H9 (cell line): Measurements from ENCODE around the gene GAP43. TPM values are rescaled to one million over a fixed set of nuclear protein-coding genes. Genes with fewer than 3 reads are reported as not detected.

Experiments used
- DNase-seq: peaks from one replicate; pipeline ENCODE4 v3.0.0-alpha.2; 2017
- H2AFZ ChIP-seq: one replicate; pipeline ENCODE4 v1.6.1; 2013; ENCODE audit warnings: mild to moderate bottlenecking, low read length, control low read depth, moderate library complexity
- H2AK5ac ChIP-seq: 2 replicates; pipeline ENCODE4 v1.6.1; 2013; ENCODE audit warnings: low read length, control low read depth, mixed read lengths; ENCODE audit not compliant: insufficient read length
- H2BK120ac ChIP-seq: one replicate; pipeline ENCODE4 v1.6.1; 2013; ENCODE audit warnings: low read depth, mild to moderate bottlenecking, low read length, control low read depth, inconsistent platforms; ENCODE audit not compliant: poor library complexity, severe bottlenecking
- H2BK12ac ChIP-seq: 2 replicates; pipeline ENCODE4 v1.6.1; 2013; ENCODE audit warnings: low read length, control low read depth, mixed read lengths, low read depth; ENCODE audit not compliant: insufficient read length
- H2BK15ac ChIP-seq: 2 replicates; pipeline ENCODE4 v1.6.1; 2013; ENCODE audit warnings: low read depth, low read length, control low read depth
- H2BK20ac ChIP-seq: one replicate; pipeline ENCODE4 v1.6.1; 2013; ENCODE audit warnings: low read depth, mild to moderate bottlenecking, low read length, control low read depth, inconsistent platforms; ENCODE audit not compliant: poor library complexity, severe bottlenecking
- H2BK5ac ChIP-seq: 2 replicates; pipeline ENCODE4 v1.6.1; 2013; ENCODE audit warnings: low read length, control low read depth, mixed read lengths; ENCODE audit not compliant: insufficient read length
- H3K14ac ChIP-seq: 2 replicates; pipeline ENCODE4 v1.6.1; 2013; ENCODE audit warnings: low read length, control low read depth; ENCODE audit not compliant: insufficient read depth
- H3K18ac ChIP-seq: 2 replicates; pipeline ENCODE4 v1.6.1; 2013; ENCODE audit warnings: low read depth, mild to moderate bottlenecking, mixed read lengths, low read length, control low read depth; ENCODE audit not compliant: insufficient read length
- H3K23ac ChIP-seq: 2 replicates; pipeline ENCODE4 v1.6.1; 2013; ENCODE audit warnings: low read length, control low read depth, mixed read lengths, low read depth; ENCODE audit not compliant: insufficient read length
- H3K23me2 ChIP-seq: 2 replicates; pipeline ENCODE4 v1.6.1; 2013; ENCODE audit warnings: low read depth, mild to moderate bottlenecking, mixed read lengths, low read length, control low read depth; ENCODE audit not compliant: insufficient read length, poor library complexity, severe bottlenecking
- H3K27ac ChIP-seq: 2 replicates; pipeline ENCODE4 v1.5.1; 2013; ENCODE audit warnings: low read length, control low read depth, mixed read lengths, low read depth; ENCODE audit not compliant: insufficient read length
- H3K27me3 ChIP-seq: 2 replicates; pipeline ENCODE4 v1.6.1; 2013; ENCODE audit warnings: low read length, control low read depth, inconsistent platforms; ENCODE audit not compliant: insufficient read depth
- H3K4ac ChIP-seq: 2 replicates; pipeline ENCODE4 v1.6.1; 2013; ENCODE audit warnings: low read depth, mild to moderate bottlenecking, control low read depth, inconsistent platforms, low read length, moderate library complexity
- H3K4me1 ChIP-seq: 2 replicates; pipeline ENCODE4 v1.6.1; 2013; ENCODE audit warnings: low read length, control low read depth, inconsistent platforms; ENCODE audit not compliant: insufficient read depth
- H3K4me2 ChIP-seq: 2 replicates; pipeline ENCODE4 v1.6.1; 2013; ENCODE audit warnings: low read length, control low read depth, mixed read lengths; ENCODE audit not compliant: insufficient read length, insufficient read depth
- H3K56ac ChIP-seq: 2 replicates; pipeline ENCODE4 v1.6.1; 2013; ENCODE audit warnings: low read depth, mild to moderate bottlenecking, mixed read lengths, low read length, control low read depth; ENCODE audit not compliant: insufficient read length
- H3K79me1 ChIP-seq: 2 replicates; pipeline ENCODE4 v1.6.1; 2013; ENCODE audit warnings: low read depth, mild to moderate bottlenecking, moderate library complexity, low read length, control low read depth, inconsistent platforms; ENCODE audit not compliant: insufficient read depth, poor library complexity, severe bottlenecking
- H3K79me2 ChIP-seq: 2 replicates; pipeline ENCODE4 v1.6.1; 2013; ENCODE audit warnings: low read length, control low read depth, inconsistent platforms; ENCODE audit not compliant: insufficient read depth
- H3K9ac ChIP-seq: 2 replicates; pipeline ENCODE4 v1.6.1; 2013; ENCODE audit warnings: low read length, control low read depth, mixed read lengths; ENCODE audit not compliant: insufficient read length; ENCODE audit errors: extremely low read depth
- H3K9me3 ChIP-seq: one replicate; pipeline ENCODE4 v1.6.1; 2013; ENCODE audit warnings: low read depth, low read length, inconsistent platforms; ENCODE audit not compliant: control insufficient read depth
- H3T11ph ChIP-seq: one replicate; pipeline ENCODE4 v1.6.1; 2013; ENCODE audit warnings: mild to moderate bottlenecking, low read length, control low read depth, inconsistent platforms
- H4K20me1 ChIP-seq: one replicate; pipeline ENCODE4 v1.6.1; 2013; ENCODE audit not compliant: control insufficient read depth, insufficient read length, insufficient read depth
- H4K5ac ChIP-seq: 2 replicates; pipeline ENCODE4 v1.6.1; 2013; ENCODE audit warnings: low read depth, mild to moderate bottlenecking, mixed read lengths, low read length, control low read depth; ENCODE audit not compliant: insufficient read length
- H4K8ac ChIP-seq: replicated peaks from 2 replicates; pipeline ENCODE4 v1.6.1; 2013; ENCODE audit warnings: low read length, control low read depth, mixed read lengths, low read depth; ENCODE audit not compliant: insufficient read length
- H4K91ac ChIP-seq: 2 replicates; pipeline ENCODE4 v1.6.1; 2013; ENCODE audit warnings: low read depth, mild to moderate bottlenecking, moderate library complexity, mixed read lengths, low read length, control low read depth; ENCODE audit not compliant: insufficient read length
- H3K27ac Mint-ChIP-seq, 3 experiments: 2 replicates in 2 of 3; 3 replicates in 1 of 3; pipeline ENCODE4 v1.8.0; 2020 to 2021; ENCODE audit warnings: mixed read lengths in 3 of 3, mild to moderate bottlenecking in 1 of 3, moderate library complexity in 1 of 3
- H3K27me3 Mint-ChIP-seq: 2 replicates; pipeline ENCODE4 v1.8.0; 2021; ENCODE audit warnings: low read depth, mild to moderate bottlenecking, moderate library complexity, mixed read lengths
- H3K36me3 Mint-ChIP-seq, 3 experiments: 2 replicates in 2 of 3; 3 replicates in 1 of 3; pipeline ENCODE4 v1.8.0; 2020 to 2021; ENCODE audit warnings: low read depth in 3 of 3, mixed read lengths in 3 of 3; ENCODE audit not compliant: insufficient read depth in 1 of 3
- H3K4me1 Mint-ChIP-seq, 2 experiments: 2 replicates each; pipeline ENCODE4 v1.8.0; 2020; ENCODE audit warnings: mixed read lengths in 2 of 2
- H3K4me3 Mint-ChIP-seq, 2 experiments: 2 replicates in 1 of 2; 3 replicates in 1 of 2; pipeline ENCODE4 v1.8.0; 2020 to 2021; ENCODE audit warnings: mild to moderate bottlenecking in 2 of 2, mixed read lengths in 2 of 2, moderate library complexity in 1 of 2
- H3K9me3 Mint-ChIP-seq, 2 experiments: 2 replicates in 1 of 2; 3 replicates in 1 of 2; pipeline ENCODE4 v1.8.0; 2020; ENCODE audit warnings: mild to moderate bottlenecking in 2 of 2, mixed read lengths in 2 of 2, moderate library complexity in 1 of 2
- CTCF ChIP-seq: fragments of 200-600 bp; sonication (generic); conservative IDR thresholded peaks from 3 replicates; pipeline ENCODE4 v1.8.0; 2021; ENCODE audit warnings: antibody characterized with exemption, mild to moderate bottlenecking
- WGBS: extraction: QIAGEN DNeasy Blood & Tissue Kit; methylation state at CpG from one replicate; pipeline ENCODE4 v1.1.7; 2013; ENCODE audit warnings: missing lambda C conversion rate, low lambda C conversion rate, mixed read lengths; ENCODE audit not compliant: insufficient read length; ENCODE audit errors: extremely low coverage; 5-methylcytosine and 5-hydroxymethylcytosine counted together
- total RNA-seq: library from RNA; stranded (reverse); gene quantifications from 2 replicates; pipeline ENCODE4 v1.2.1, GENCODE V29; 2021

GAP43 gene
- total RNA-seq, 1 experiment from 2014 or later = 12.8 TPM

- no peaks in the 10 kb centered on the region for H3K27me3 Mint-ChIP-seq
Observed at GRCh38 chr3:115666081-115666480, 42.8 kb downstream of the GAP43 start.

More at GRCh38 chr3:115666081-115666480, 42.8 kb downstream of the GAP43 start:
- H2BK5ac ChIP-seq = no peak overlapping the region
- no peak overlapping the region for H4K5ac ChIP-seq
- no peak overlapping the region for H4K91ac ChIP-seq
- no peaks in the 10 kb centered on the region for H3K9me3 Mint-ChIP-seq
- no peaks in the 10 kb centered on the region for H3K27me3 ChIP-seq
- H3K36me3 Mint-ChIP-seq = no peaks in the 10 kb centered on the region
- H3K9ac ChIP-seq = no peak overlapping the region
- no peak overlapping the region for H3K14ac ChIP-seq
- H3K9me3 ChIP-seq = no peaks in the 10 kb centered on the region
- H3T11ph ChIP-seq = no peak overlapping the region
- no CpG with 5 or more reads among the region's 2 CpGs for WGBS
- no peaks in the 10 kb centered on the region for H3K23me2 ChIP-seq
- H2AFZ ChIP-seq = no peak overlapping the region
- H2BK15ac ChIP-seq = no peak overlapping the region
- H2AK5ac ChIP-seq = no peak overlapping the region
- no peak overlapping the region for H3K18ac ChIP-seq
- H2BK120ac ChIP-seq = no peak overlapping the region
- peaks cover 6% of the 10 kb centered on the region; the same call in 1 of the 2 replicates for H3K4me1 ChIP-seq
- H3K4ac ChIP-seq = no peak overlapping the region
- H4K20me1 ChIP-seq = no peaks in the 10 kb centered on the region
- no peak overlapping the region for H3K23ac ChIP-seq
- H3K4me1 Mint-ChIP-seq = peaks cover 21 to 23% of the 10 kb centered on the region in 2 experiments
- no peaks in the 10 kb centered on the region for H3K79me2 ChIP-seq
- H2BK12ac ChIP-seq = no peak overlapping the region
- H3K27ac ChIP-seq = no peak overlapping the region
- no peak for DNase-seq
- no peak overlapping the region for H3K4me3 Mint-ChIP-seq
- no peak overlapping the region for H3K4me2 ChIP-seq
- no peak for TF ChIP-seq CTCF
- H2BK20ac ChIP-seq = no peak overlapping the region
- H3K79me1 ChIP-seq = no peaks in the 10 kb centered on the region
- H3K27ac Mint-ChIP-seq = no peak overlapping the region
- H4K8ac ChIP-seq = no peak overlapping the region
- H3K56ac ChIP-seq = no peak overlapping the region
